ENCODE measurements around the gene MCF2L2. TPM values are rescaled to one million over a fixed set of nuclear protein-coding genes. Genes with fewer than 3 reads are reported as not detected.

MCF2L2 gene
- total and polyA plus RNA-seq, 2 donors (not counting 1 experiment from before 2014, with no cell fraction given): 0.03 to 1.6 TPM

GRCh38 chr3:183437666-183438564, 9.5 kb upstream of the MCF2L2 start:
- Mint-ChIP-seq H3K4me1 (peaks cover 9% of the 10 kb centered on the region), H3K4me3 (no peak overlapping the region), H3K27me3 (peaks cover 5% of the 10 kb centered on the region), H3K27ac (no peak overlapping the region), H3K9me3 (ENCODE audit: insufficient read depth) (peaks cover 6% of the 10 kb centered on the region)
- WGBS (ENCODE audit: insufficient coverage): 80% methylated on average over 6 of the region's 6 CpGs
- Histone ChIP-seq H3K9ac (ENCODE audit: low read length) (no peak overlapping the region), H3K79me2 (ENCODE audit: control insufficient read depth, insufficient read depth, low read length) (no peaks in the 10 kb centered on the region), H3K36me3 (replicated peaks in 1 of 2; ENCODE audit: control extremely low read depth in 1 of 2, control insufficient read depth in 1 of 2, extremely low read depth in 1 of 2, insufficient read depth in 2 of 2, low read length in 1 of 2) (no peaks in the 10 kb centered on the region), H4K20me1 (ENCODE audit: control insufficient read depth, insufficient read depth, low read length, poor library complexity, severe bottlenecking) (no peaks in the 10 kb centered on the region), H3K9me3 (ENCODE audit: control extremely low read depth in 1 of 3, control insufficient read depth in 2 of 3, insufficient read depth in 1 of 3, low read length in 2 of 3) (peaks cover 0 to 5% (median 2%) of the 10 kb centered on the region in 3 donors), H3K4me2 (replicated peaks; ENCODE audit: low read depth, low read length, poor library complexity, severe bottlenecking) (no peak overlapping the region), H3K27ac (ENCODE audit: low read length in 2 of 2) (no peak overlapping the region), H3K27me3 (replicated peaks in 1 of 4; ENCODE audit: control extremely low read depth in 1 of 4, control insufficient read depth in 3 of 4, insufficient read depth in 4 of 4, low read length in 3 of 4) (peaks cover 0 to 3% (median under 1%) of the 10 kb centered on the region in 4 experiments), H3K4me3 (ENCODE audit: control extremely low read depth in 1 of 5, extremely low read depth in 1 of 5, insufficient read depth in 1 of 5, low read depth in 2 of 5, low read length in 4 of 5) (no peak overlapping the region), H3K4me1 (ENCODE audit: control insufficient read depth in 2 of 2, insufficient read depth in 2 of 2, low read length in 2 of 2) (peaks cover 5 to 7% of the 10 kb centered on the region in 2 donors), H2AFZ (ENCODE audit: insufficient read depth, low read depth, low read length, poor library complexity, severe bottlenecking) (no peak overlapping the region)
- intact Hi-C loops (cut with micrococcal nuclease): no loop called here
- no peak for DNase-seq
- POLR2A ChIA-PET: no interaction called here
- no peak for ATAC-seq (ENCODE audit: low read depth)
- no peak for TF ChIP-seq EZH2 (IDR thresholded peaks at IDR 0.05; ENCODE audit: borderline replicate concordance, insufficient read depth, low read depth, low read length, poor library complexity, severe bottlenecking)
- no peak for TF ChIP-seq CTCF (IDR thresholded peaks at IDR 0.05)
- CTCF ChIA-PET: interaction anchor here (1.1 to 1.5 kb wide), 2 partner anchors 10 to 56 kb away, joined by 3 read pairs; no protein-coding TSS in a partner anchor

- ChIA-PET CTCF (interaction anchor here (1.1 to 1.5 kb wide), 2 partner anchors 11 to 55 kb away, joined by 3 read pairs; no protein-coding TSS in a partner anchor), POLR2A (no interaction called here)
- Histone ChIP-seq H3K36me3 (replicated peaks in 1 of 2; ENCODE audit: control extremely low read depth in 1 of 2, control insufficient read depth in 1 of 2, extremely low read depth in 1 of 2, insufficient read depth in 2 of 2, low read length in 1 of 2) (no peaks in the 10 kb centered on the region), H3K27ac (ENCODE audit: low read length in 2 of 2) (no peak overlapping the region), H4K20me1 (ENCODE audit: control insufficient read depth, insufficient read depth, low read length, poor library complexity, severe bottlenecking) (no peaks in the 10 kb centered on the region), H3K27me3 (replicated peaks in 1 of 4; ENCODE audit: control extremely low read depth in 1 of 4, control insufficient read depth in 3 of 4, insufficient read depth in 4 of 4, low read length in 3 of 4) (peaks cover 0 to 4% (median 2%) of the 10 kb centered on the region in 4 experiments), H3K79me2 (ENCODE audit: control insufficient read depth, insufficient read depth, low read length) (no peaks in the 10 kb centered on the region), H3K4me1 (ENCODE audit: control insufficient read depth in 2 of 2, insufficient read depth in 2 of 2, low read length in 2 of 2) (peaks cover 5 to 7% of the 10 kb centered on the region in 2 donors), H3K9ac (ENCODE audit: low read length) (no peak overlapping the region), H3K9me3 (ENCODE audit: control extremely low read depth in 1 of 3, control insufficient read depth in 2 of 3, insufficient read depth in 1 of 3, low read length in 2 of 3) (peaks cover 0 to 4% (median 0%) of the 10 kb centered on the region in 3 donors), H2AFZ (ENCODE audit: insufficient read depth, low read depth, low read length, poor library complexity, severe bottlenecking) (no peak overlapping the region), H3K4me3 (ENCODE audit: control extremely low read depth in 1 of 5, extremely low read depth in 1 of 5, insufficient read depth in 1 of 5, low read depth in 2 of 5, low read length in 4 of 5) (no peak overlapping the region), H3K4me2 (replicated peaks; ENCODE audit: low read depth, low read length, poor library complexity, severe bottlenecking) (no peak overlapping the region)
- H3K4me1 Mint-ChIP-seq: peaks cover 9% of the 10 kb centered on the region
- DNase-seq (no peak), ATAC-seq (ENCODE audit: low read depth) (no peak)
- peaks cover 5% of the 10 kb centered on the region for H3K27me3 Mint-ChIP-seq
- TF ChIP-seq CTCF (IDR thresholded peaks at IDR 0.05) (no peak), EZH2 (IDR thresholded peaks at IDR 0.05; ENCODE audit: borderline replicate concordance, insufficient read depth, low read depth, low read length, poor library complexity, severe bottlenecking) (no peak)
- WGBS (ENCODE audit: insufficient coverage): 100% methylated on average over 1 of the region's 1 CpG
- intact Hi-C loops (cut with micrococcal nuclease): no loop called here
- no peak overlapping the region for H3K4me3 Mint-ChIP-seq
- peaks cover 2% of the 10 kb centered on the region for H3K9me3 Mint-ChIP-seq (ENCODE audit: insufficient read depth)
- no peak overlapping the region for H3K27ac Mint-ChIP-seq
These were observed 8.6 kb upstream of the MCF2L2 start for GRCh38 chr3:183437061-183437460.

Data from B cell (primary cell).